HepG2 (cell line): ENCODE results near the gene ADAMTS13. TPM values are rescaled to one million over a fixed set of nuclear protein-coding genes. Genes with fewer than 3 reads are reported as not detected.
A peak's percentile ranks its signal among the peaks of the same experiment; 100 is the strongest.

ENCODE experiments used
- ATM ChIP-seq: fragments of 450-650 bp; IDR thresholded peaks from 2 replicates; pipeline ENCODE4 v1.7.1; 2017; ENCODE audit warnings: mild to moderate bottlenecking, borderline replicate concordance
- ERF ChIP-seq: IDR thresholded peaks from 2 replicates; pipeline ENCODE4 v1.6.1; 2018; ENCODE audit warnings: missing biosample characterization, missing genetic modification reagents
- GATAD2A ChIP-seq: IDR thresholded peaks from 2 replicates; pipeline ENCODE4 v1.6.1; 2016
- GMEB1 ChIP-seq: sonication (generic); formaldehyde crosslinking; IDR thresholded peaks from 2 replicates; pipeline ENCODE4 v1.5.1; 2020; ENCODE audit warnings: missing genetic modification reagents, mild to moderate bottlenecking, borderline replicate concordance
- KAT2B ChIP-seq: fragments of 150-350 bp; IDR thresholded peaks from 2 replicates; pipeline ENCODE4 v1.6.1; 2014; ENCODE audit warnings: low read depth, low read length, borderline replicate concordance
- KDM1A ChIP-seq: IDR thresholded peaks from 2 replicates; pipeline ENCODE4 v1.6.1; 2016; ENCODE audit warnings: missing compliant biosample characterization
- MED8 ChIP-seq: sonication (generic); formaldehyde crosslinking; IDR thresholded peaks from 2 replicates; pipeline ENCODE4 v1.8.1; 2023; ENCODE audit warnings: mild to moderate bottlenecking, missing genetic modification reagents; ENCODE audit not compliant: insufficient replicate concordance
- MXD3 ChIP-seq: IDR thresholded peaks from 2 replicates; pipeline ENCODE4 v1.6.1; 2016; ENCODE audit warnings: mild to moderate bottlenecking, missing biosample characterization, missing genetic modification reagents
- PAXIP1 ChIP-seq: sonication (generic); formaldehyde crosslinking; conservative IDR thresholded peaks from 2 replicates; pipeline ENCODE4 v1.4.0; 2020; ENCODE audit warnings: mild to moderate bottlenecking, missing genetic modification reagents, moderate library complexity
- RFX5 ChIP-seq: IDR thresholded peaks from 2 replicates; pipeline ENCODE4 v1.6.1; 2011; ENCODE audit warnings: low read depth, low read length, improper control_type of control experiment
- TOE1 ChIP-seq: sonication (generic); formaldehyde crosslinking; IDR thresholded peaks from 2 replicates; pipeline ENCODE4 v1.4.0; 2020; ENCODE audit warnings: mild to moderate bottlenecking, missing genetic modification reagents
- ZKSCAN1 ChIP-seq: fragments of 150-350 bp; IDR thresholded peaks from 2 replicates; pipeline ENCODE4 v1.6.1; 2014; ENCODE audit warnings: low read length
- ZNF17 ChIP-seq: sonication (generic); formaldehyde crosslinking; IDR thresholded peaks from 2 replicates; pipeline ENCODE4 v1.5.0; 2020; ENCODE audit warnings: mild to moderate bottlenecking, missing genetic modification reagents
- ZNF281 ChIP-seq: sonication (generic); formaldehyde crosslinking; IDR thresholded peaks from 2 replicates; pipeline ENCODE4 v1.4.0; 2020; ENCODE audit warnings: missing genetic modification reagents, borderline replicate concordance
- ZNF460 ChIP-seq: sonication (generic); formaldehyde crosslinking; IDR thresholded peaks from 2 replicates; pipeline ENCODE4 v1.5.1; 2020; ENCODE audit warnings: missing genetic modification reagents, mild to moderate bottlenecking, borderline replicate concordance
- ZNF576 ChIP-seq: sonication (generic); formaldehyde crosslinking; IDR thresholded peaks from 2 replicates; pipeline ENCODE4 v1.4.0; 2020; ENCODE audit warnings: mild to moderate bottlenecking, missing genetic modification reagents
- ZNF577 ChIP-seq: sonication (generic); formaldehyde crosslinking; IDR thresholded peaks from 2 replicates; pipeline ENCODE4 v1.4.0; 2020; ENCODE audit warnings: mild to moderate bottlenecking, low read depth, missing genetic modification reagents, borderline replicate concordance
- ZNF652 ChIP-seq: IDR thresholded peaks from 2 replicates; pipeline ENCODE4 v1.6.1; 2016; ENCODE audit warnings: low read depth, borderline replicate concordance
- ZNF75D ChIP-seq: sonication (generic); formaldehyde crosslinking; IDR thresholded peaks from 2 replicates; pipeline ENCODE4 v1.8.1; 2023; ENCODE audit warnings: missing genetic modification reagents, mild to moderate bottlenecking, borderline replicate concordance
- ZNF782 ChIP-seq: sonication (generic); formaldehyde crosslinking; IDR thresholded peaks from 2 replicates; pipeline ENCODE4 v1.4.0; 2020; ENCODE audit warnings: missing genetic modification reagents, mild to moderate bottlenecking, borderline replicate concordance
- ZNF788 ChIP-seq: sonication (generic); formaldehyde crosslinking; IDR thresholded peaks from 2 replicates; pipeline ENCODE4 v1.5.0; 2020; ENCODE audit warnings: mild to moderate bottlenecking, missing genetic modification reagents, borderline replicate concordance
- ZNF83 ChIP-seq: sonication (generic); formaldehyde crosslinking; IDR thresholded peaks from 2 replicates; pipeline ENCODE4 v1.4.0; 2020; ENCODE audit warnings: missing genetic modification reagents, mild to moderate bottlenecking, borderline replicate concordance
- ZSCAN29 ChIP-seq: sonication (generic); formaldehyde crosslinking; conservative IDR thresholded peaks from 2 replicates; pipeline ENCODE4 v1.4.0; 2020; ENCODE audit warnings: mild to moderate bottlenecking, missing genetic modification reagents
- polyA plus RNA-seq, 8 experiments: library from polyadenylated mRNA; depleted of rRNA in 3 of 8; stranded (reverse) in 7 of 8; unstranded in 1 of 8; fragments of >200 nt; fragmentation: Illumina TruSeq in 4 of 8; extraction: Trizol in 4 of 8; gene quantifications; 2 replicates each; pipeline versions ENCODE4 v1.2.1 to v1.2.3, GENCODE V29; 2011 to 2016; ENCODE audit warnings: low read depth in 4 of 8, missing spikeins in 1 of 8, mixed read lengths in 1 of 8; ENCODE audit not compliant: insufficient read depth in 1 of 8
- total RNA-seq, 5 experiments: library from RNA; depleted of rRNA; stranded (reverse); fragments of >200 nt; fragmentation: Illumina TruSeq; extraction: Trizol; gene quantifications; 2 replicates each; pipeline ENCODE4 v1.2.3, GENCODE V29; 2016; ENCODE audit warnings: low read depth in 1 of 5

ADAMTS13 gene
- total and polyA plus RNA-seq, 2 of the 13 experiments (the other 11 are each of a cell fraction or from before 2014, with no cell fraction given), result 0.91 to 4.5 TPM

GRCh38 chr9:133506653-133507038 lies 84.5 kb downstream of the ADAMTS13 start (continued):
- no peak for TF ChIP-seq GMEB1
- no peak for TF ChIP-seq ATM
- peak; percentile 98; the same call in 1 of the 2 replicates for TF ChIP-seq ZNF788 (CRISPR knock-in tag)
- TF ChIP-seq ZNF17 (CRISPR knock-in tag), result no peak
- peak; percentile 81 for TF ChIP-seq MXD3
- 0 out of 2 replicates have a peak, but pooled peaks have one; percentile 18 for TF ChIP-seq KDM1A (CRISPR knock-in tag)
- no peak for TF ChIP-seq MED8 (CRISPR knock-in tag)
- peak; percentile 74; the same call in 1 of the 2 replicates for TF ChIP-seq ERF (CRISPR knock-in tag)
- TF ChIP-seq ZNF83 (CRISPR knock-in tag), result no peak
- TF ChIP-seq ZNF577, result no peak
- TF ChIP-seq ZNF782 (CRISPR knock-in tag), result no peak
- no peak for TF ChIP-seq TOE1
- TF ChIP-seq ZNF75D (CRISPR knock-in tag), result no peak
- no peak for TF ChIP-seq ZNF652 (CRISPR knock-in tag)
- no peak for TF ChIP-seq RFX5
- TF ChIP-seq GATAD2A (CRISPR knock-in tag), result peak; percentile 89
- TF ChIP-seq ZNF460 (CRISPR knock-in tag), result no peak
- TF ChIP-seq PAXIP1 (CRISPR knock-in tag), result peak; percentile 85
- TF ChIP-seq ZSCAN29 (CRISPR knock-in tag), result no peak
- TF ChIP-seq ZNF281, result no peak
- no peak for TF ChIP-seq ZNF576 (CRISPR knock-in tag)
- TF ChIP-seq KAT2B, result no peak
- no peak for TF ChIP-seq ZKSCAN1
